Osteocyte (in vitro differentiated cells): ENCODE results near the gene PLXNA4. TPM values are rescaled to one million over a fixed set of nuclear protein-coding genes. Genes with fewer than 3 reads are reported as not detected.

Experiments used
- DNase-seq: peaks from one replicate; pipeline ENCODE4 v3.0.0; 2021; ENCODE audit warnings: mixed read lengths; ENCODE audit not compliant: unreplicated experiment; ENCODE audit errors: extremely low spot score
- H3K27ac Mint-ChIP-seq: one replicate; pipeline ENCODE4 v1.8.0; 2021; ENCODE audit warnings: mild to moderate bottlenecking, mixed read lengths; ENCODE audit not compliant: unreplicated experiment
- H3K27me3 Mint-ChIP-seq: one replicate; pipeline ENCODE4 v1.8.0; 2021; ENCODE audit warnings: mixed read lengths; ENCODE audit not compliant: unreplicated experiment
- H3K36me3 Mint-ChIP-seq: one replicate; pipeline ENCODE4 v1.8.0; 2021; ENCODE audit warnings: mixed read lengths; ENCODE audit not compliant: unreplicated experiment
- H3K4me1 Mint-ChIP-seq: one replicate; pipeline ENCODE4 v1.8.0; 2021; ENCODE audit warnings: mixed read lengths; ENCODE audit not compliant: unreplicated experiment
- H3K4me3 Mint-ChIP-seq: one replicate; pipeline ENCODE4 v1.8.0; 2021; ENCODE audit warnings: mild to moderate bottlenecking, moderate library complexity, mixed read lengths; ENCODE audit not compliant: unreplicated experiment
- H3K9me3 Mint-ChIP-seq: one replicate; pipeline ENCODE4 v1.8.0; 2021; ENCODE audit warnings: mixed read lengths; ENCODE audit not compliant: unreplicated experiment
- total RNA-seq: library from RNA; stranded (reverse); gene quantifications from 2 replicates; pipeline ENCODE4 v1.2.1, GENCODE V29; 2021
- TF ChIP-seq, protein P1 (sequence below): fragments of 200-600 bp; sonication (generic); IDR thresholded peaks from 2 replicates; pipeline ENCODE4 v1.5.0; 2021; ENCODE audit warnings: antibody characterized with exemption, mild to moderate bottlenecking, moderate library complexity

PLXNA4 gene
- total RNA-seq, 1 donor from 2014 or later = 59.0 TPM

DNA sequence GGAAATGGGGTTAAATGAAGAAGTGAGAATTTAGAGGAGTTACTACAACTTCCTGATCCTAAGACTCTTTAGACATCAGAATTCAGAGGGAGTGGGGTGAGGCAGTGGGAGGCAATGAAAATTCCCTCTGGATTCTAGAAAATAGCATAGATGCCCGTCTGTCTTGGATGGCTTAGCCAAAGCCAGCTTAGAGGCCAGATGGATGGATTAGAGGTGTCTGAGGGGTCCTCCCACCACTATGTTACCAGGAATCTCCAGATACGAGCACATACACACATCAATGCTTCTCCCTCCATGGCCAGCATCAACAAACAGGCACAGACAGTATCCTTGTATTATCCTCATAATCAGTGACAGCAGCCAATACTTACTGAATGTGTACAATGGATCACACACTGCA is 418.1 kb downstream of the PLXNA4 start:
- no peak overlapping the region for H3K27ac Mint-ChIP-seq
- H3K4me1 Mint-ChIP-seq = peaks cover 11% of the 10 kb centered on the region
- peaks cover under 1% of the 10 kb centered on the region for H3K27me3 Mint-ChIP-seq

DNA sequence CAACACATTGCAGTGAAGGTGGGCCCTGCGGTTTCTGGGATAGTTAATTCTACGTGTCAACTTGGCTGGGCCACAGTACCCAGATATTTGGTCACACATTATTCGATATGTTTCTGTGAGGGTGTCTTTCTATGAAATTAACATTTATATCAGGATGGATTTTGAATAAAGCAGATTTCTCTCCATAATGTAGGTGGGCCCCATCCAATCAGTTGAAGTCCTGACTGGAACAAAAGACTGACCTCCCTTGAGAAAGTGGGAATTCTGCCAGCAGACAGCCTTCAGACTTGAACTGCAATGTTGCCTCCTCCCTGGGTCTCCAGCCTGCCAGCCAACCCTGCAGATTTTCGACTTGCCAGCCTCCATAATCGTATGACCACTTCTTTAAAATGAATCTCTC is 420.6 kb downstream of the PLXNA4 start:
- TF ChIP-seq, protein P1, sequence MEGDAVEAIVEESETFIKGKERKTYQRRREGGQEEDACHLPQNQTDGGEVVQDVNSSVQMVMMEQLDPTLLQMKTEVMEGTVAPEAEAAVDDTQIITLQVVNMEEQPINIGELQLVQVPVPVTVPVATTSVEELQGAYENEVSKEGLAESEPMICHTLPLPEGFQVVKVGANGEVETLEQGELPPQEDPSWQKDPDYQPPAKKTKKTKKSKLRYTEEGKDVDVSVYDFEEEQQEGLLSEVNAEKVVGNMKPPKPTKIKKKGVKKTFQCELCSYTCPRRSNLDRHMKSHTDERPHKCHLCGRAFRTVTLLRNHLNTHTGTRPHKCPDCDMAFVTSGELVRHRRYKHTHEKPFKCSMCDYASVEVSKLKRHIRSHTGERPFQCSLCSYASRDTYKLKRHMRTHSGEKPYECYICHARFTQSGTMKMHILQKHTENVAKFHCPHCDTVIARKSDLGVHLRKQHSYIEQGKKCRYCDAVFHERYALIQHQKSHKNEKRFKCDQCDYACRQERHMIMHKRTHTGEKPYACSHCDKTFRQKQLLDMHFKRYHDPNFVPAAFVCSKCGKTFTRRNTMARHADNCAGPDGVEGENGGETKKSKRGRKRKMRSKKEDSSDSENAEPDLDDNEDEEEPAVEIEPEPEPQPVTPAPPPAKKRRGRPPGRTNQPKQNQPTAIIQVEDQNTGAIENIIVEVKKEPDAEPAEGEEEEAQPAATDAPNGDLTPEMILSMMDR = no peak
- Mint-ChIP-seq H3K36me3 (peaks cover 51% of the 10 kb centered on the region), H3K4me1 (peaks cover 2% of the 10 kb centered on the region), H3K27me3 (peaks cover 4% of the 10 kb centered on the region), H3K27ac (no peak overlapping the region), H3K9me3 (no peaks in the 10 kb centered on the region), H3K4me3 (no peak overlapping the region)
- no peak for DNase-seq

More for the DNA sequence above, 418.1 kb downstream of the PLXNA4 start:
- no peaks in the 10 kb centered on the region for H3K9me3 Mint-ChIP-seq
- no peak overlapping the region for H3K4me3 Mint-ChIP-seq
- DNase-seq = no peak
- H3K36me3 Mint-ChIP-seq = peaks cover 47% of the 10 kb centered on the region
- TF ChIP-seq, protein P1 = no peak

GRCh38 chr7:132154695-132155471 is 421.4 kb downstream of the PLXNA4 start:
- no peak for DNase-seq
- Mint-ChIP-seq H3K27ac (no peak overlapping the region), H3K4me1 (no peaks in the 10 kb centered on the region), H3K36me3 (peaks cover 55% of the 10 kb centered on the region), H3K9me3 (no peaks in the 10 kb centered on the region), H3K27me3 (peaks cover 4% of the 10 kb centered on the region), H3K4me3 (no peak overlapping the region)
- TF ChIP-seq, protein P1 = no peak

- Mint-ChIP-seq H3K36me3 (peaks cover 57% of the 10 kb centered on the region), H3K4me1 (no peaks in the 10 kb centered on the region), H3K27ac (no peak overlapping the region), H3K9me3 (no peaks in the 10 kb centered on the region), H3K4me3 (no peak overlapping the region), H3K27me3 (peaks cover 4% of the 10 kb centered on the region)
- DNase-seq = no peak
- TF ChIP-seq, protein P1 = peak; percentile 15
Observed at GRCh38 chr7:132154248-132154647, 422.0 kb downstream of the PLXNA4 start.

GRCh38 chr7:132152131-132152889 is 424.0 kb downstream of the PLXNA4 start:
- Mint-ChIP-seq H3K36me3 (peaks cover 44% of the 10 kb centered on the region), H3K4me3 (no peak overlapping the region), H3K9me3 (no peaks in the 10 kb centered on the region), H3K27me3 (peaks cover 4% of the 10 kb centered on the region), H3K27ac (no peak overlapping the region), H3K4me1 (no peaks in the 10 kb centered on the region)
- DNase-seq = no peak
- TF ChIP-seq, protein P1 = no peak
